GM23338 (cell line): ENCODE measurements around the gene SLC15A5. TPM values are rescaled to one million over a fixed set of nuclear protein-coding genes. Genes with fewer than 3 reads are reported as not detected.

ENCODE experiments used
- ATAC-seq: fragments of 200-7000 bp; cut with Tn5 transposase; 3 replicates; pipeline ENCODE4 v1.9.1; 2020
- DNase-seq: peaks from one replicate; pipeline ENCODE4 v3.0.0-alpha.2; 2015; ENCODE audit warnings: low spot score
- H2AFZ ChIP-seq: fragments of 200-600 bp; sonication (generic); 2 replicates; pipeline ENCODE4 v1.8.0; 2016; ENCODE audit warnings: antibody characterized with exemption, mild to moderate bottlenecking, moderate library complexity
- H3F3A ChIP-seq: fragments of 200-600 bp; sonication (generic); replicated peaks from 2 replicates; pipeline ENCODE4 v1.8.0; 2017; ENCODE audit warnings: antibody characterized with exemption, mixed run types, low read depth
- H3K27ac ChIP-seq: fragments of 200-600 bp; sonication (generic); 2 replicates; pipeline ENCODE4 v1.6.1; 2016; ENCODE audit warnings: low read depth
- H3K27me3 ChIP-seq: fragments of 200-600 bp; sonication (generic); 2 replicates; pipeline ENCODE4 v1.8.0; 2016; ENCODE audit warnings: mild to moderate bottlenecking, mixed run types, moderate library complexity; ENCODE audit not compliant: insufficient read depth
- H3K36me3 ChIP-seq: fragments of 200-600 bp; sonication (generic); 2 replicates; pipeline ENCODE4 v1.8.0; 2016; ENCODE audit warnings: mild to moderate bottlenecking; ENCODE audit not compliant: insufficient read depth
- H3K4me1 ChIP-seq: fragments of 200-600 bp; sonication (generic); 2 replicates; pipeline ENCODE4 v1.8.0; 2016; ENCODE audit warnings: mild to moderate bottlenecking, moderate library complexity; ENCODE audit not compliant: insufficient read depth
- H3K4me2 ChIP-seq: fragments of 200-600 bp; sonication (generic); 2 replicates; pipeline ENCODE4 v1.7.1; 2017; ENCODE audit warnings: mixed run types
- H3K4me3 ChIP-seq: fragments of 200-600 bp; sonication (generic); 2 replicates; pipeline ENCODE4 v1.6.1; 2016; ENCODE audit warnings: mixed run types
- H3K79me2 ChIP-seq: fragments of 200-600 bp; sonication (generic); replicated peaks from 2 replicates; pipeline ENCODE4 v1.8.0; 2017; ENCODE audit warnings: mild to moderate bottlenecking; ENCODE audit not compliant: insufficient read depth
- H3K9me2 ChIP-seq: fragments of 200-600 bp; sonication (generic); 2 replicates; pipeline ENCODE4 v1.8.0; 2017; ENCODE audit not compliant: insufficient read depth
- H4K20me1 ChIP-seq: fragments of 200-600 bp; sonication (generic); replicated peaks from 2 replicates; pipeline ENCODE4 v1.8.0; 2017; ENCODE audit warnings: mild to moderate bottlenecking; ENCODE audit not compliant: insufficient read depth
- H3K27ac Mint-ChIP-seq: 2 replicates; pipeline ENCODE4 v1.8.0; 2020; ENCODE audit warnings: inconsistent platforms, mild to moderate bottlenecking, moderate library complexity, mixed read lengths
- H3K27me3 Mint-ChIP-seq: 3 replicates; pipeline ENCODE4 v1.8.0; 2022; ENCODE audit warnings: low read depth, mild to moderate bottlenecking, moderate library complexity, mixed read lengths, inconsistent platforms; ENCODE audit not compliant: insufficient read depth, poor library complexity
- H3K36me3 Mint-ChIP-seq: 3 replicates; pipeline ENCODE4 v1.8.0; 2021; ENCODE audit warnings: low read depth, mild to moderate bottlenecking, inconsistent platforms, moderate library complexity, mixed read lengths
- H3K4me1 Mint-ChIP-seq: 3 replicates; pipeline ENCODE4 v1.8.0; 2020; ENCODE audit warnings: mild to moderate bottlenecking, inconsistent platforms, mixed read lengths
- H3K4me3 Mint-ChIP-seq: 3 replicates; pipeline ENCODE4 v1.8.0; 2021; ENCODE audit warnings: moderate library complexity, mild to moderate bottlenecking, inconsistent platforms, mixed read lengths
- H3K9me3 Mint-ChIP-seq: 3 replicates; pipeline ENCODE4 v1.8.0; 2020; ENCODE audit warnings: moderate library complexity, mild to moderate bottlenecking, inconsistent platforms, mixed read lengths
- CREB1 ChIP-seq: fragments of 250-450 bp; sonication (Bioruptor Pico); IDR thresholded peaks from 2 replicates; pipeline ENCODE4 v1.5.0; 2020; ENCODE audit warnings: low read depth, mild to moderate bottlenecking, moderate library complexity
- CTCF ChIP-seq, 2 experiments: fragments of 200-600 bp in 1 of 2; sonication (generic) in 1 of 2; conservative IDR thresholded peaks; 2 replicates each; pipeline versions ENCODE4 v1.5.1 to v1.6.1; 2016 to 2017; ENCODE audit warnings: antibody characterized with exemption in 2 of 2, low read depth in 2 of 2, mild to moderate bottlenecking in 2 of 2, moderate library complexity in 1 of 2
- ETS1 ChIP-seq: IDR thresholded peaks from 2 replicates; pipeline ENCODE4 v1.6.1; 2016; ENCODE audit warnings: antibody characterized with exemption
- EZH2 ChIP-seq: fragments of 200-600 bp; sonication (generic); IDR thresholded peaks from one replicate; pipeline ENCODE4 v1.8.0; 2017; ENCODE audit warnings: antibody characterized with exemption, mild to moderate bottlenecking, low read depth; ENCODE audit not compliant: unreplicated experiment
- EZH2phosphoT487 ChIP-seq: fragments of 200-600 bp; sonication (generic); IDR thresholded peaks from one replicate; pipeline ENCODE4 v1.8.1; 2018; ENCODE audit warnings: antibody characterized with exemption; ENCODE audit not compliant: unreplicated experiment
- JUNB ChIP-seq: IDR thresholded peaks from one replicate; pipeline ENCODE4 v1.6.1; 2016; ENCODE audit warnings: antibody characterized with exemption; ENCODE audit not compliant: unreplicated experiment
- NANOG ChIP-seq: IDR thresholded peaks from 2 replicates; pipeline ENCODE4 v1.6.1; 2016; ENCODE audit warnings: antibody characterized with exemption, borderline replicate concordance
- POLR2AphosphoS5 ChIP-seq: IDR thresholded peaks from 2 replicates; pipeline ENCODE4 v1.6.1; 2016; ENCODE audit warnings: antibody characterized with exemption, low read depth
- REST ChIP-seq: IDR thresholded peaks from one replicate; pipeline ENCODE4 v1.6.1; 2018; ENCODE audit warnings: antibody characterized with exemption; ENCODE audit not compliant: unreplicated experiment
- STAT1 ChIP-seq: IDR thresholded peaks from one replicate; pipeline ENCODE4 v1.6.1; 2016; ENCODE audit warnings: antibody characterized with exemption; ENCODE audit not compliant: unreplicated experiment
- ZNF114 ChIP-seq: fragments of 250-450 bp; sonication (Bioruptor Pico); IDR thresholded peaks from 2 replicates; pipeline ENCODE4 v1.5.0; 2020; ENCODE audit warnings: mild to moderate bottlenecking, moderate library complexity
- ZNF331 ChIP-seq: fragments of 250-450 bp; sonication (Bioruptor Pico); IDR thresholded peaks from 2 replicates; pipeline ENCODE4 v1.5.0; 2020; ENCODE audit warnings: low read depth, mild to moderate bottlenecking, moderate library complexity
- ZNF462 ChIP-seq: fragments of 250-450 bp; sonication (Bioruptor Pico); IDR thresholded peaks from 2 replicates; pipeline ENCODE4 v1.5.0; 2020; ENCODE audit warnings: mild to moderate bottlenecking, moderate library complexity
- polyA plus RNA-seq: library from polyadenylated mRNA; unstranded; fragments of >200 nt; fragmentation: Nextera tagmentation; extraction: Ambion mirVana; gene quantifications from 2 replicates; pipeline ENCODE4 v1.2.1, GENCODE V29; 2016
- total RNA-seq: library from RNA; depleted of rRNA; stranded (reverse); fragments of >200 nt; shearing (Covaris generic); gene quantifications from 2 replicates; pipeline ENCODE4 v1.2.3, GENCODE V29; 2014

The SLC15A5 gene
- total and polyA plus RNA-seq, 2 experiments from 2014 or later, result not detected

GRCh38 chr12:16183541-16183940 is 93.9 kb downstream of the SLC15A5 start:
- peaks cover 13% of the 10 kb centered on the region; the same call in 1 of the 2 replicates for H3K4me1 ChIP-seq
- Mint-ChIP-seq H3K4me3 (no peak overlapping the region), H3K27me3 (peaks cover under 1% of the 10 kb centered on the region), H3K9me3 (peaks cover 3% of the 10 kb centered on the region; the same call in 1 of the 3 replicates), H3K27ac (no peak overlapping the region), H3K36me3 (no peaks in the 10 kb centered on the region; the same call in 2 of the 3 replicates), H3K4me1 (peaks cover 13% of the 10 kb centered on the region)
- DNase-seq, result no peak
- H3K27ac ChIP-seq, result no peak overlapping the region
- no peak for ATAC-seq
- no peaks in the 10 kb centered on the region for H3K79me2 ChIP-seq
- no peaks in the 10 kb centered on the region for H4K20me1 ChIP-seq
- H3K9me2 ChIP-seq, result no peaks in the 10 kb centered on the region
- TF ChIP-seq EZH2phosphoT487 (no peak), ETS1 (no peak), CREB1 (CRISPR knock-in tag) (no peak), ZNF331 (CRISPR knock-in tag) (no peak), STAT1 (no peak), ZNF114 (CRISPR knock-in tag) (no peak), EZH2 (no peak), JUNB (no peak), NANOG (no peak), ZNF462 (CRISPR knock-in tag) (no peak), CTCF (conservative IDR thresholded peaks at IDR 0.05; ENCODE audit: low read depth in 2 of 2) (no peak), REST (no peak), POLR2AphosphoS5 (no peak)
- H3K4me3 ChIP-seq, result no peak overlapping the region
- H3K4me2 ChIP-seq, result no peak overlapping the region
- no peaks in the 10 kb centered on the region for H3K36me3 ChIP-seq
- no peak overlapping the region for H2AFZ ChIP-seq
- H3K27me3 ChIP-seq, result no peaks in the 10 kb centered on the region
- no peaks in the 10 kb centered on the region for H3F3A ChIP-seq
